CD4-positive, alpha-beta T cell treated with Interleukin-1 beta for 1 hour (primary cell): ENCODE measurements around the gene AVL9.
"Not testable (repeated sequence)": the region's sequence is repeated elsewhere in the genome, so short reads cannot be mapped to it uniquely, and the experiment has no call there.

Source experiments
- DNase-seq, 2 donors: peaks; one replicate each; pipeline ENCODE4 v3.0.0-alpha.2; 2020 to 2022

The AVL9 gene

GRCh38 chr7:32592701-32593100, 97.4 kb downstream of the AVL9 start:
- DNase-seq, result no peak

DNA sequence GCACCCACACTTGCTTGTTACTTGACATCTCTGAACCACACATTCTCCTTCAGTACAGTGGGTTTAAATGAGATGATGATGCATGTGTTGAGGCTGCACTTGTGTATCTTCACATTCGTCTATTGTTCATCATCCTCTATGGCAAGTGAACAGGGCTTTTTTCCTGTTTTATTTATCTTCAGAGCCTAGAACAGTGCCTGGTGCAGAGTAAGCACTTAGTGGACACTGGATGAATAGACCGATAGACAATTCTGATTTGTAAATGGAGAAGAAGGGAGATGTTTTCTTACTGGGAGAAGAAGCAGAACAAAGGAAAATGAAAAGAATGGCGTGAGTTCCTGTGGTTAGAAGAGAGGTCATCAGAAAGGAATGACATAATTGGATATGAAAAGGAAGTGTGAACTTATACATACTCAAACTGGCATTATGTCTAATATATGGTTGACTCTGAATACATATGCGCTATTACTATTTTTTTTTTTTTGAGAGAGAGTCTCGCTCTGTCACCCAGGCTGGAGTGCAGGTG, 99.7 kb downstream of the AVL9 start:
- no peak for DNase-seq

- not testable (repeated sequence) for DNase-seq
Measured at GRCh38 chr7:32601196-32601595, 105.9 kb downstream of the AVL9 start.

- no peak for DNase-seq
Measured at GRCh38 chr7:32602470-32602869, 107.2 kb downstream of the AVL9 start.

- DNase-seq, result not testable (repeated sequence)
Measured at GRCh38 chr7:32603492-32603891, 108.2 kb downstream of the AVL9 start.

DNA sequence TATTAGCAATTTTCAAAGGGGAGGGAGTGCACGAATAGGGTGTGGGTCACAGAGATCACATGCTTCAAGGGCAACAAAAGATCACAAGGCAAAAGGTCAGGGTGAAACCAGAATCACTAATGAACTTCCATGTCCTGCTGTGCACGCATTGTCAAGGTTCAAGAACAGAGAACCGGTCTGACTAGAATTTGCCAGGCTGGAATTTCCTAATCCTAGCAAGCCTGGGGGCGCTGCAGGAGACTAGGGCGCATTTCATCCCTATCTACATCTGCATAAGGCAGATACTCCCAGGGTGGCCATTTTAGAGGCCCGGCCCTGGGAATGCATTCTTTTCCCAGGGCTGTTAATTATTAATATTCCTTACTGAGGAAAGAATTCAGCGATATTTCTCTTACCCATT, 108.8 kb downstream of the AVL9 start:
- not testable (repeated sequence) for DNase-seq

GRCh38 chr7:32605032-32605431, 109.7 kb downstream of the AVL9 start:
- DNase-seq, result no peak

GRCh38 chr7:32609463-32609862, 114.2 kb downstream of the AVL9 start:
- DNase-seq, result no peak

GRCh38 chr7:32611201-32612099, 116.2 kb downstream of the AVL9 start:
- no peak for DNase-seq

GRCh38 chr7:32616625-32617024, 121.3 kb downstream of the AVL9 start:
- no peak for DNase-seq

DNA sequence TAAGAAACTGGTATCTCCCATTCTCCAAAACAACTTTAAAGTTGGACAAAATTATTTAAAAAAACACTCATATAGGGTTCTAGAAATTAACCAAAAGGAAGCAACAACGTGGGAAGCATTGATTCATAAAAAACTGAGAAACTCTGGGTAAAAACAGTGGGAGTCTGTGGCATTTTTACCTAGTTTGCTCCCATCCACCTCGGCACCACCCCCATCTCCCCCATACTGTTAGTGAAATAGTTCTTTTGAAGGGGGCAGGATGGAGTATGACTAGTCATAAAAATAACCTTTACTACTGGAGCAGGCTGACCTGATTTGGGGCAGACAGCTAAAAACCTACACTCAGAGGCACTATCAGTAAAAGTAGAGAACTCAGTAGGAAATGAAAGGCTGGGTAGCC, 123.2 kb downstream of the AVL9 start:
- DNase-seq, result no peak

- no peak for DNase-seq
Measured at GRCh38 chr7:32618987-32619386, 123.7 kb downstream of the AVL9 start.

- not testable (repeated sequence) for DNase-seq
Measured at GRCh38 chr7:32619416-32619815, 124.1 kb downstream of the AVL9 start.

GRCh38 chr7:32631021-32631420, 135.7 kb downstream of the AVL9 start:
- DNase-seq, result no peak

DNA sequence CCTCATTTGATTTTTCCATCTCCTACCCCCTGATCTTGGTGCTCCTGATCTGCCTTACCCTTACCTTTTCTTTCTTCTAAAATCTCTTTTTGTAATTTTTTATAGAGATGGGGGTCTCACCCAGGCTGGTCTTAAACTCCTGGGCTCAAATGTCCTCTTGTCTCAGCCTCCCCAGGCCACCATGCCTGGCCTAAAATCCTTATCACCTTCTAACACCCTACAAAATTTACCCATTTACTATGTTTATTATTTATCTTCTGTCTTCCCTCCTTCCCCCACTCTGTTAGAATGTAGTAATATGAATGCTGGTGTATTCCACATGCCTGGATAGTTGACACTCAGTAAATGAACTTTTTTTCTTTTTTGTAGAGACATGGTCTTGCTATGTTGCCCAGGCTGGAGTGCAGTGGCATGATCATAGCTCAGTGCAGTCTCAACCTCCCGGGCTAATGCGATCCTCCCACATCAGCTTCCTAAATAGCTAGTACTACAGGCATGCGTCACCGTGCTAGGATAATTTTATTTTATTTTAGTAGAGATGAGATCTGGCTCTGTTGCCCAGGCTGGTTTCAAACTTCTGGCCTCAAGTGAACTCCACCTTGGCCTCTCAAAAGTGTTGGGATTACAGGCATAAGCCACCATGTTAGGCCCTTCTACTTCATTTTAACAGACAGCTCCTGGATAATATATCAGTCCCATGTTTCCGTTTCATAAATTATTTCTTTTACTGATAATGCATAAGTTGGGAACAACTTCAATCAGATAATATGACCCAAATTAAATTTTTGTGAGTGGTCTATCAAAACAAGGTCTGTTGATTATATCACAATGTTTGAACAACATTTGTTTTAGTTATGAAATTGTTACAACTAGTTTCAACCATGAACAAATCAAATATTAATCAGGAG, 136.6 kb downstream of the AVL9 start:
- DNase-seq, result not testable (repeated sequence)

DNA sequence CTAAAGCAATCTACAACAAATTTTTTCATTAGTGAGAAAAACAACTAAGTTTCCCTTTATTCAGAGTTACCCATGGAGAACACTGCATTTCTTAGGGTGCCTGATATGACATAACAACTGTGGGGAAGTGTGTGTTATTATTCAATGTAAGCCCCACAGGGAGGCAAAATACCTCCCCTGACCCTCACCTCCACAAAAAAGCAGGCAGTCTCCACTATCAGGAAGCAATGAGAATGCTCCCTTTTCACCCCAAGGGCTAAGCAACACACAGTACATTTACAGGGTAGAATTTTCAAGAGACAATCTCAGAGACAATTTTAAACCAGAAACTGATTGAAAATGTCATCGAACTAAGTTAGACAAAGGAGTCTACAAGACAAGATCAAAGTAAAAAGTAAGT, 138.2 kb downstream of the AVL9 start:
- not testable (repeated sequence) for DNase-seq

GRCh38 chr7:32634798-32635393, 139.6 kb downstream of the AVL9 start:
- not testable (repeated sequence) for DNase-seq

DNA sequence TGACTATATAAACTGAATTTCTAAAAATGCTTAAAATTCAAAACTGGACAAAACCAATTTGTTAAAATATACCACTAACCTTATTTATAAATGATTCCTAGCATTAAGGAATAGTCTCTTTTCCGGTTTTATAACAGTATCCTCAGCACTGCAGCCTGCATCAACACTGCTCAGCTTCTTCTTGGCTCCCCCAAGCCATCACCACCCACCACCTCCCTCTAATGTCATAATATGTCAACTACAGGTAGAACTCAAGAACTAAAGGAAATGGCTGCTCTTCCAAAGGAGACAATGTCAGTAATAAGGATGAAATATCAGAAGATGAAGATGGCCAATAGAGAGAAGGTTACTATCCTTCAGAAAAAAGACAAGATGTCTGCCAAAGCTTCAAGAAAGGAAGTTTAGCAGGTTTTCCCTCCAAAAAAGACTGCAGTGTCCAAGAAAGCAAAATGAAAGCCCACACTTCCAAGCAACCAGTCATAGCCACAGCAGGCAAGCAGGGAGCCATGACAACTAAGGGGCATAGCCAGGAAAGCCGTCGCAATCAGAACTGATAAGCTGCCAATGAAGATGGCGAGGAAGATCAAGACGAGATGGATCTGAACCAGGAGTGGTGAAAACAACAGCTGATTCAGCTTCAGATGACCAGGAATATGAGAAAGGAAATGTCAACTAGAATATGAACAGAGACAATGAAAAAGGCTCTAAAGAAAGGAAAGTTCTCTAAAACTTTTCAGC, 141.6 kb downstream of the AVL9 start:
- not testable (repeated sequence) for DNase-seq

DNA sequence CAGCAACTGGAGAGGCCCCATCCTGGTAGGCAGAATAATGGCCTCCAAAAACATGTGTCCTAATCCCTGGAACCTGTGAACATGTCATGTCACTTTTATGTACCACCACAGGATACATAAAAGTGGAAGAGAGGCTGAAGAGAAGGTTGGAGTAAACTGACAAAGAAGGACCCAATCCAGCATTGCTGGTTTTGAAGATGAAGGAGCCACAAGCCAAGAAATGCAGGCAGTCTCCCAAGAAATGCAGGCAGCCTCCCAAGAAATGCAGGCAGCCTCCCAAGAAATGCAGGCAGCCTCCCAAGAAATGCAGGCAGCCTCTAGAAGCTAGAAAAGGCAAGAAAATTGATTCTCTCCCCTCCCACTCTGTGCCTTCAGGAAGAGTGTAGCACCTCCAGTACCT, 142.3 kb downstream of the AVL9 start:
- not testable (repeated sequence) for DNase-seq
